NCI-H2171 (cell line): ENCODE data around the gene NCOA1.
"Not testable (repeated sequence)": the region's sequence is repeated elsewhere in the genome, so short reads cannot be mapped to it uniquely, and the experiment has no call there.

Experiments
- DNase-seq: peaks from one replicate; lab custom pipeline; 2025; lab: John Stamatoyannopoulos, UW

Gene NCOA1

DNA sequence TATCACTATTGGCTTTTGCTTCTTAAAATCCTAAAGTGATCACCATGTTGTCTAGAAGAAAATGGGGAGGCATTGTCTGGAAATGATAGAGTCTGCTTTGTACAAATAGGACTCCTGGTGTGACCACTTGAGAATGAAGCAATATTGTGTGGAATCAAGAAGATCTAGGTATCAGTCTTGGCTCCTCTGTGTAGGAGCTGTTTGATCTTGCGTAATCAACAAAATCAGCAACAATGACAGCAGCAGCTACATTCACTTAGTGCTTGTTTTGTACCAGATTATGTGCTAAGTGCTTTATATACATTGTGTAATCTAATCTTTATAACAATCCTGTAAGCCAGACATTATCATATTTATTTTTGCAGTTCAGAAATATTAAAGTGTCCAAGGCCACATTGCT is 17.8 kb downstream of the NCOA1 start:
- no peak for DNase-seq

DNA sequence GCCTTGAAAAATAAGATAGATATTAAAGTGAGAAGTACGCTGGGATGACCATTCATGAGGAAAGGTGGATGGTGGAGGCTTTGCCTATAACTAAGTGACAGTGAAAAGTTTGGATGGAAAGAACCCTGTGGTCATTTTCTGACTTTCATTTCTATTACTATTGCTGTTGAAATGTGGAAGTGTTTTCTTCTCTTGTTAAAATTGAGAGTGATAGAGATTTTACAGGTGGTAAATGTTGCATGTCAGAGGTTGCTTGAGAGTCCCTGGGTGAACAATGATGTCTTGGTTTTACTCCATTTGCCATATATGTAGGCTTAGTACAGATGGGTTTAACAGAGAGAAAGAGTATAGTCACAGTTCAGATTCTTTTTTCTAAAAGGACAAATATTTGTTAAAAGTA is 18.4 kb downstream of the NCOA1 start:
- no peak for DNase-seq

DNA sequence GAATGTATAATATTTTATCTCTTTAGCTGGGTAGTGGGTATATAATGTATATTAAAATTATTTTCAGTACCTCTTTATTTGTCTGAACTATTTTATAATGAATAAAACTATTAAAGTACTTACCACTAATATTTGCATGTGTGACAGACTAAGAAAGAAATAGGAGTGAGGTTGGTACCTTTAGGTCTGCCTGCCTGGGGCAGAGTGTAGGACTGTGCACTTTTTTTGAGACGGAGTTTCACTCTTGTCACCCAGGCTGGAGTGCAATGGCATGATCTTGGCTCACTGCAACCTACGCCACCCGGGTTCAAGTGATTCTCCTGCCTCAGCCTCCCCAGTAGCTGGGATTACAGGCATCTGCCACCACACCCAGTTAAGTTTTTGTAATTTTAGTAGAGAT is 18.8 kb downstream of the NCOA1 start:
- DNase-seq, result no peak

DNA sequence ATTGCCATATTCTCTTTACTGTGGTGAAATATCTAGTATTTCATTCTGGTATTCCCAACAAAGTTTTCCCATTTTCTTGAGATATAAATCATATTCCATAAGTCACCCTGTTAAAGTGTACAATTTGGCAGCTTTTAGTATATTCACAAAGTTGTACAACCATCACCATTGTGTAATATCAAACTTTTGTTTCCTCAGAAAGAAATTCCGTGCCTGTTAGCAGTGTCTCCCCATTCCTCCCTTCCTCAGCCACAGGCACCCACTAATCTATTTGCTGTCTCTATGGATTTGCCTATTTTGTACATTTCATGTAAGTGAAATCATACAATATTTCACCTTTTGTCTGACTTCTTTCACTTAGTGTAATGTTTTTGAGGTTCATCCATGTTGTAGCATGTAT is 19.7 kb downstream of the NCOA1 start:
- DNase-seq, result no peak

DNA sequence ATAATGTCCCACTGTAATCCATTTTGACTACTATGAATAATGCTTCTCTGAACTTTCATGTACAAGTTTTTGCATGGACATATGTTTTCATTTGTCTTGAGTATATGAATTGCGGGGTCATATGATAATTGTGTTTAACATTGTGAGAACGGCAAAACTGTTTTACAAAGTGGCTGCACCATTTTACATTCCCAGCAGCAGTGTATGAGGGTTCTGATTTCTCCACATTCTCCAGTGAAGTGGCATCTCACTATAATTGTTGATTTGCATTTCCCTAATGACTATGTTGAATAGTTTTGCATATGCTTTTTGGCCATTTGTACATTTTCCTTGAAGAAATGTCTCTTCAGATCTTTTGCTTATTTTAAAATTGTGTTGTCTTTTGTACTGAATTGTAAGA is 20.1 kb downstream of the NCOA1 start:
- DNase-seq, result no peak

DNA sequence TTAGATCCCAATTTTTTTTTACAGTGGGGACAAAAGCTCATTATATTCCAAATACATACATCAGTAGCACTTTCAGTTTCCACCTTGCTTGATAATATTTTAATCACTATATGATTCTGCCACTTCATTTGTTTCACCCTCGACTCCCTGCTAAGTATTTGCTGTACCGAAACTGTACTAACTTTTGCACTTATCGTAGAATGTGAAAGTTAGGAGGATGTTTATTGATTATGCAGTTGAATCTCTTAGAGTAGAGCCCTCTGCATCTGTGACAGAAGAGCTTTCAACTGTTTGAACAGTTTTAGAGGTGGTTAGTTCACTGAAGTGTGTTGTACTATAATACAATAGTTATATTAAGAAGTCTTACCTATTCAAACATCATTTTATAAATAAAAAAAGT is 20.8 kb downstream of the NCOA1 start:
- DNase-seq, result no peak

DNA sequence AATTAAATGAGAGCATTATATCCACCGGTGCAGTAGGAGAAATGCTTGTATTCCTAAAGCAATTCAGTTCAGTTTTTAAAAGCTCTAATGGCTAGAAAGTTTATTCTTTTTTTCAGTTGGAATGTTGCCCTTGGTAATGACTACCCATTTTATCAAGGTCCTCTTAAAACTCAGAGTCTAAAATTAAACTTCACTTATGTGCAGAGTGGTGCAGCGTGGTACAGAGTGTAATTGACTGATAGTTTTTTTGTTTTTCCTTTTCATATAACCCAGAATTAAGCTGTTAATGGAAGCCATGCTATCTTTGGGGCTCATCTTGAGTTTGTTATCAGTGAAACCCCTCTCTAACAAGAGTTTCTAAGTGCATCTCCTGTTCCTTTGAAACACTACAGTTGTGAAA is 21.4 kb downstream of the NCOA1 start:
- no peak for DNase-seq

DNA sequence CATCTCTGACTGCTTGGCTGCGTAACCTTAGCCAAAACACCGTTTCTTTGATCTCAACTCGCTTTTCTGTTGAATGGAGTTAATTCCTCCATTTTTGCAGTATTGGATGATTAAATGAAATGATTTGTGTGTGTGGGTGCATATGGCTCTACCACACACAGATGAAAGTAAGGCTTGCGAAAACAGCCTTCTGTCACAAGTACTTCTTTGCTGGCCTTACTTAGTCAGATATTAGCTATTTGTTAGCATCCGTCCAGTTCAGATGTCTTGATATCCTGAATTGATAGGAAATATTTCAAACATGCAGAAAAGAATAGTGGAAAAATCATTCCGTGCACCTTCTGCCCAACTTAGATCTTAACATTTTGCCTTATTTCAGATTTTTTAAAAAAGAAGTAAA is 21.8 kb downstream of the NCOA1 start:
- DNase-seq, result no peak

DNA sequence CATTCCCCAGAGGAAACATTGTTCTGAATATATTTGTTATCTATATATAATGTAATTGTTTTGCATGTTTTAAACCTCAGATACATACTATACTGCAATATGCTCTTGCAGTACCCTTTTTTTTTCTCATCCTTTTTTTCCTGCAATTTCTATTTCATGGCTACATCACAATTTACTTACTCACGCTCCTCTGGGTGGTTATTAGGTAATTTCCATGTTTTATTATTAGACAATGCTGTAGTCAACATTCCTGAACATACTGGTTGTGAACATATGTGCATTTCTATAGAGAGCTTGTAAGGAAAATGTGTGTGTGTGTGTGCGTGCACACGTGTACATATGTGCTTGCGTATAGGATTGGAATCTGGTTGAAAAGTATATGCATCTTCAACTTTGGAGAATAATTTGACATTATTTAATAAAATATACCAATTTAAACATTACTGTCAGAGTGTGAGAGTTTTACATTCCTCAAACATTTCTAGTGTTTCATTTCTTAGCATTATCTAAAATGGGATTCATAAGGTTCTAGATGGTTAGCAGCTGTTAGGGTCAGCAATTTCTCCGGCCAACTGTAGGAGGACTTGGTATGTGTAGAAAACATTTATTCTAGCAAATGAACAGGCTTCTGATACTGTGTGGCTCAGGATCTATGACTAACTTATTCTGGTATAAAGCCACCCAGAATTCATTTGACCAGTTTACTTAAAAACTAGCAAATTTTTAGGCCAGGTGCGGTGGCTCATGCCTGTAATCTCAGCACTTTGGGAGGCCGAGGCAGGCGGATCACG is 22.4 kb downstream of the NCOA1 start:
- DNase-seq, result no peak

DNA sequence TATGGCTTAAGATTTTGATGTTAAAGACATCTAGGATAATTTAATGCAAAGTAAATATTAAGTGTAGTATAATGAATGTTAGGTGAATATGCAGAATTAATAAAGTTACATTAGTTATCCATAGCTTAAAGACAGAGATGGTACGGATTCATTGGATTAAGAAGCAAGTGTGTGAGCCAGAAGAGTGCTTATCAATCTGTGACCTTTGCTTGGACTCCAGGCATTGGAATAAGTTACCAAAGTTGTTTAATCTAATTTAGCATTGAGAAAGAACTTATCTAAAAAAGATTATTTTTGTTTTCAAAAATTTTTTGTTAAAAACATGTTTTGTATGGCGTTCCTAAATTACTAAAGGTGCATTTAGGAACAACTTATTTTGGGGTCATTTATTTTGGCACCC is 23.8 kb downstream of the NCOA1 start:
- no peak for DNase-seq

DNA sequence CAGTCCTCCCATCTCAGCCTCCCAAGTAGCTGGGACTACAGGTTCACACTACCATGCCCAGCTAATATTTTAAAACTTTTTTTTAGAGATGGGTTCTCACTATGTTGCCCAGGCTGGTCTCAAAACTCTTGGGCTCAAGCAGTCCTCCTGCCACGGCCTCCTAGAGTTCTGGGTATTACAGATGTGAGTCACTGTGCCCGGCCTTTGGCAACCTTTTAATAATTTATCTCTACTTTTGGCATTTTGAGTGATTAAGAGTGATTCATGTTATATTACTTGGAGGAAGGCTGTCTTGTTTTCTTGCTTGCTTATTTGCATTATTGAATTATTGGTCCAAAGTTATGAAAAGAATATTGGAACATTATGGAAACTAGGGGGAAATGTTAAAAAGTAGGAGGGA is 24.3 kb downstream of the NCOA1 start:
- no peak for DNase-seq

DNA sequence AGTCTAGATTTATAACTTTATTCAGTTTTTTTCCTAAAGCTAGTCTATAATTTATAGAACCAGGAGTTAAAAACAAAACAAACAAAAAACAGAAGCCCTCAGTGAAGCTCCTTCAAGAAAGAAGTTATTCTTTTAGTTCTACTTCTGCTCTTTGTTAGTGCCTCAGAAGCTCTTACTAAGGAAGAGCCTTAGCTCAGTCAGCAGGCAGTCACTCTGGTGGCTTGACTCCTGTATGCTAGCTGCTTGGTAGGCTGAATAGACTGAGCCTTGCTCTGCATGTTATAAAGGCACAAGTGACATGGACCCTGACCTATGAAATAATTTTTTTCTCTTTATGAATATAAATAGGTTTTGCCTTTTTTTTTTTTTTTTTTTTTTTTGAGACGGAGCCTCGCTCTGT is 24.8 kb downstream of the NCOA1 start:
- no peak for DNase-seq

DNA sequence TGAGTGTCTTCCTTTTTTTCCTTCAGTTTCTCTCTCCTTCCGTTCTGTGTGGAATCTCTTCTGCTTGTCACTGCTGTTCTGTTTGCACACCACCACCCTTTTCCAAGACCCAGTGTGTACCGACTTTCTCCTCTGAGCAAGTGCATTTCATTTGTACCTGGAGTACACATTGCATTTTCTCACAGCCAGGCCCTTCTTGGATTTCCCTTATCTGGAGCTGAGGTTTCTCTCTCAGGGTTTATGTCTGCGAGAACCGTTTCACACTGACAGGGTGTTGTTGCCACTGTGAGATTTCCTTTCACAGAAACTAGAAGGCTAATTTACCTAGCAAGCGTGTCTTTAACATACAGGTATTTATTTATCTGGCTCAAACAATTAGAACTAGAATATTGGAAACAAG is 26.2 kb downstream of the NCOA1 start:
- DNase-seq, result no peak

DNA sequence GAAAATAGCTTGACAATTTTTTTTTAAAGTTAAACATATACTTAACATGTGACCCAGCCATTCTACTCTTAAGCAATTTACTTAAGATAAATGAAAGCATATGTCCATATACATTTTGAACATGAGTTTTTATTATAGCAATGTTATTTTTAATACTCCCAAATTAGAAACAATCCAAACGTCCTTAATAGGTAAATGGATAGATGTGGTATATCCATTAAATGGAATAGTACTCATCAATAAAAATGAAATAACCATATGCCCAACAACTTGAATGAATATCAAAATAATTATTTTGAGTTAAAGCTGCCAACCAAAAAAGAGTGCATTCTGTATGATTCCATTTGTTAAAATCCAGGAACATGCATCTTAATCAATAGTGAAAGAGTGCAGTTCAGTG is 29.1 kb downstream of the NCOA1 start:
- no peak for DNase-seq

DNA sequence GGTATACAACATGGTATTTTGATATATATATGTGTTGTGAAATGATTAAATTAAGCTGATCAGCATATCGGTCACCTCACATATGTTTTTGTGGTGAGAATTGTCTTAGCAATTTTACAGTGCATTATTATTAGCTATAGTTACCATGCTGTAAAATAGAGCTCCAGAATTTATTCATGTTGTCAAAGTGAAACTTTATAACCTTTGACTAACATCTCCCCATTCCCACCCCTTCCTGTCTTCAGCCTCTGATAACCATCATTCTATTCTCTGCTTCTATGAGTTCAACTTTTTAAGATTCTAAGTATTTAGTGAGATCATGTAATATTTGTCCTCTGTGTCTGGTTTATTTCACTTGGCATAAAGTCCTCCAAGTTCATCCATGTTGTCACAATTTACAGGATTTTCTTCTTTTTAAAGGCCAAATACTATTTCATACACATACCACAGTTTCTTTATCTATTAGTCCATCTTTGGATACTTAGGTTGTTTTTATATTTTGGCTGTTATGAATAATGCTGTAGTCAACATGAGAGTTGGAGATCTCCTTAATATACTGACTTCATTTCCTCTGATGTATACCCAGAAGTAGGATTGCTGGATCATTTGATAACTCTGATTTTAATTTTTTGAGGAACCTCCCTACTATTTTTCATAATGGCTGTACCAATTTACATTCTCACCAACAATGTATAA is 30.3 kb downstream of the NCOA1 start:
- no peak for DNase-seq

DNA sequence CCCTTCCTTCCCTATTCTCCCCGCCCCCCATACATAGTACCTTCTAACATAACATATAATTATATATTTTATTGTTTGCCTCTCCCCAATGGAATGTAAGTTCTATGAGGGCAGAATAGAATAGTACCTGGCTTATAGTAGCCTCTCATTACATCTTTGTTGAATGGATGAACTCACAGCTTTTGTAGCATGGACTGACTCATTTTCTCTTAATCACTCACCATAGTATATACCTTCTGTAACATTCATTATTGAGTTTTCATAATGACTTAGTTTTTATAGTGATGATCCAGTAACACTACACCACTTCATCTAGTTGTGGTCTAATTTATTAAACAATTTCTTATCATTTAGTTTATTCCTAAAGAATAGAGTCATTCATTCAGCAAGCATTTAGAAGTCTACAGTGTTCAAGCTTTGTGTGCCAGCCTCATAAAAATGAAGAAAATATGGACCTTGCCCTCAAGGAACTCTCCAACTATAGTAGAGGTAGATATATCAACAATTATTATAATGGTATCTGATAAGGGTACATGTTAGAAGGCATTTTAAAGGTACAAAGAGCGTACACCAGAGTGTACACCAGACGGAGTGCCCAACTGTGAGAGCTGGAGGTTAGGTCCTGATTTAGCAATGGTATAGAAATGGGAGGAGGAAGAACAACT is 31.1 kb downstream of the NCOA1 start:
- DNase-seq, result no peak

DNA sequence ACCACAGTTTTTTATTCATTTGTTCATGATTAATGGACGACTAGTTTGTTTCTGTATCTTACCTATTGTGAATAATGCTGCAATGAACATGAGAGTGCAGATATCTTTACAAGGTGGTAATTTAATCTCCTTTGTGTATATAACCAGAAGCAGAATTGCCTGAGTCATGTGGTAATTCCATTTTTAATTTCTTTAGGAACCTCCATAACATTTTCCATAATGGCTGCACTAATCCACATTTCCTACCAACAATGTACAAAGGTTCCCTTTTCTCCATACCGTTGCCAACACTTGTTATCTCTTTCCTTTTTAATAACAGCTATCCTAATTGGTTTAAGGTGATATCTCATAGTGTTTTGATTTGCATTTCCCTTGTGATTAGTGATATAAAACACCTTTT is 36.5 kb downstream of the NCOA1 start:
- DNase-seq, result no peak

DNA sequence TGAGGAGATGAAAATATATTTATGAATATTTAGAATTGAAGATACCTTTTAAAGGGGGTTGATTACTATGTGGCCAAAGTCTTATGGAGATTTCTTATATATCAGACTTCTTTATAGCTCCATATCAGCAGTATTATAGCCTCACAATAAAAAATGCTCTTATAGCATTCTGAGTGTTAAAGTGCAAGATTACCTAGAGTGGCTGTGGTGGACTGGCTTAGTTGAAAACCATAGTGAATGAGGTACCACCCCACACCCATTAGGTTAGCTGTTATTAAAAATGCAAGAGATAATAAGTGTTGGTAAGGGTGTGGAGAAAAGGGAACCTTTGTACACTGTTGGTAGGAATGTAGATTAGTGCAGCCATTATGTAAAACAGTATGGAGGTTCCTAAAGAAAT is 39.7 kb downstream of the NCOA1 start:
- no peak for DNase-seq

DNA sequence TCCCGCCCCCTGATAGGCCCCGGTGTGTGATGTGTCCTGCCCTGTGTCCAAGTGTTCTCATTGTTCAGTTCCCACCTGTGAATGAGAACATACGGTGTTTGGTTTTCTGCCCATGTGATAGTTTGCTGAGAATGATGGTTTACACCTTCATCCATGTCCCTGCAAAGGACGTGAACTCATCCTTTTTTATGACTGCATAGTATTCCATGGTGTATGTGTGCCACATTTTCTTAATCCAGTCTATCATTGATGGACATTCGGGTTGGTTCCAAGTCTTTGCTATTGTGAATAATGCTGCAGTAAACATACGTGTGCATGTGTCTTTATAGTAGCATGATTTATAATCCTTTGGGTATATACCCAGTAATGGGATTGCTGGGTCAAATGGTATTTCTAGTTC is 40.6 kb downstream of the NCOA1 start:
- DNase-seq, result not testable (repeated sequence)

DNA sequence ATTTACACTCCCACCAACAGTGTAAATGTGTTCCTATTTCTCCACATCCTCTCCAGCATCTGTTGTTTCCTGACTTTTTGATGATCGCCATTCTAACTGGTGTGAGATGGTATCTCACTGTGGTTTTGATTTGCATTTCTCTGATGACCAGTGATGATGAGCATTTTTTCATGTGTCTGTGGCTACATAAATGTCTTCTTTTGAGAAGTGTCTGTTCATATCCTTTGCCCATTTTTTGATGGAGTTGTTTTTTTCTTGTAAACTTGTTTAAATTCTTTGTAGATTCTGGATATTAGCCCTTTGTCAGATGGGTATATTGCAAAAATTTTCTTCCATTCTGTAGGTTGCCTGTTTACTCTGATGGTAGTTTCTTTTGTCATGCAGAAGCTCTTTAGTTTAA is 41.0 kb downstream of the NCOA1 start:
- not testable (repeated sequence) for DNase-seq

DNA sequence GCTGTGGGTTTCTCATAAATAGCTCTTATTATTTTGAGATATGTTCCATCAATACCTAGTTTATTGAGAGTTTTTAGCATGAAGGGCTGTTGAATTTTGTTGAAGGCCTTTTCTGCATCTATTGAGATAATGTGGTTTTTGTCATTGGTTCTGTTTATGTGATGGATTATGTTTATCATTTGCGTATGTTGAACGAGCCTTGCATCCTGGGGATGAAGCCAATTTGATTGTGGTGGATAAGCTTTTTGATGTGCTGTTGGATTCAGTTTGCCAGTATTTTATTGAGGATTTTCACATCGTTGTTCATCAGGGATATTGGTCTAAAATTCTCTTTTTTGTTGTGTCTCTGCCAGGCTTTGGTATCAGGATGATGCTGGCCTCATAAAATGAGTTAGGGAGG is 42.5 kb downstream of the NCOA1 start:
- DNase-seq, result not testable (repeated sequence)

DNA sequence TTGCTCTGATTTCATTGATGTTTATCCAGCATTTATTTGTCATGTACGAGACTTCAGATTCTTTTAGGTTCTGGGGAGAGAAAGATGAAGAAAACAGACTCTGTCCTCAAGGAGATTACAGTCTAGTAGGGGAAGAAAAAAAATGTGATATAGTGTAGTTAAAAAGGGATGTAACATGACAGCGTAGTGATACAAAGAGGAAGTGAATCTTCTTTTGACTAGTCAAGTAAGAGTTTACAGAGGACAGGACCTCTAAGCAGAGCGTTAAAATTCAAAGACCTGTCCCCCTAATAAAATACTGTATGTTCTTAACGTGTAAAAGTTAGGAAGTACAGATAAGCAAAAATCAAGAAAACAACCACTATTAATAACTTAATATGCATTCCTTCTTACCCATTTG is 47.7 kb downstream of the NCOA1 start:
- DNase-seq, result no peak

DNA sequence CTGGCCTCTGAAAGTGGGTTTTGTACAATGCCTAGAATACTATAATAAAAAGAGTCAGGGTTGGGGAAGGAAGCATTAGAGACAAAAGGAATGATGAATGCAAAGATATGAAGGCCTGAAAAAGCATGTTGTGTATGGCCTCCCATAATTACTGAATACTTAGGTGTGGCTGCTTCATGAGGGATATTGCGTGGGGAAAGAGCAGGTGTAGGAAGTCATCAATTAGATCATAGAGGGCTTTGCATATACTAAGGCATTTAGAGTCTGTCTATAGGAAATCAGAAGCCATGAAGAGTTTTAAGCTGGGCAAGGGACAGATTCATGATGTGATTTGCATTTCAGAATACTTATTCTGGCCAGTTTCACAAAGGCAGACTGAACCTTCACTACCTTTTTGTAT is 48.2 kb downstream of the NCOA1 start:
- DNase-seq, result no peak
